Lung (tissue), 12 donors: ENCODE measurements around the gene LIMK1. TPM values are rescaled to one million over a fixed set of nuclear protein-coding genes. Genes with fewer than 3 reads are reported as not detected.

Experiments used
- ATAC-seq: fragments of 200-7000 bp; cut with Tn5 transposase; one replicate; pipeline ENCODE4 v1.9.1; 2020; ENCODE audit warnings: moderate number of reproducible peaks; ENCODE audit not compliant: insufficient read depth, low FRiP score
- DNase-seq, 3 donors: peaks; one replicate each; pipeline ENCODE4 v3.0.0-alpha.2; 2013 to 2017
- H3K27ac ChIP-seq, 2 donors: one replicate each; pipeline ENCODE4 v1.5.1; 2013; ENCODE audit warnings: mild to moderate bottlenecking in 2 of 2, moderate library complexity in 2 of 2, control low read depth in 1 of 2, inconsistent platforms in 1 of 2, low read depth in 1 of 2, low read length in 1 of 2
- H3K27me3 ChIP-seq, 3 donors: one replicate each; pipeline ENCODE4 v1.5.1; 2013; ENCODE audit warnings: low read length in 2 of 3; ENCODE audit not compliant: control insufficient read depth in 3 of 3, insufficient read depth in 3 of 3
- H3K36me3 ChIP-seq, 4 donors: one replicate each; pipeline ENCODE4 v1.5.1; 2013; ENCODE audit warnings: low read length in 4 of 4, mild to moderate bottlenecking in 1 of 4, moderate library complexity in 1 of 4; ENCODE audit not compliant: control insufficient read depth in 4 of 4, insufficient read depth in 4 of 4
- H3K4me1 ChIP-seq, 5 donors: one replicate each; pipeline ENCODE4 v1.5.1; 2013; ENCODE audit warnings: low read length in 5 of 5, mild to moderate bottlenecking in 2 of 5, moderate library complexity in 1 of 5; ENCODE audit not compliant: control insufficient read depth in 5 of 5, insufficient read depth in 5 of 5
- H3K4me3 ChIP-seq: one replicate; pipeline ENCODE4 v1.5.1; 2013; ENCODE audit warnings: mild to moderate bottlenecking, control low read depth, moderate library complexity
- H3K9ac ChIP-seq, 2 donors: one replicate each; pipeline ENCODE4 v1.5.1; 2013; ENCODE audit warnings: low read length in 2 of 2, control low read depth in 1 of 2; ENCODE audit not compliant: insufficient read depth in 1 of 2
- H3K9me3 ChIP-seq, 4 donors: one replicate each; pipeline ENCODE4 v1.5.1; 2013; ENCODE audit warnings: low read length in 3 of 4, mild to moderate bottlenecking in 1 of 4, moderate library complexity in 1 of 4; ENCODE audit not compliant: control insufficient read depth in 4 of 4, insufficient read depth in 3 of 4
- WGBS, 2 donors: extraction: QIAGEN DNeasy Blood & Tissue Kit; methylation state at CpG; one replicate each; pipeline ENCODE4 v1.1.7; 2013; 5-methylcytosine and 5-hydroxymethylcytosine counted together
- polyA plus RNA-seq, 2 donors: library from polyadenylated mRNA; stranded (reverse); fragments of 200-250 nt; gene quantifications; one replicate each; pipeline ENCODE4 v1.2.1, GENCODE V29; 2013
- total RNA-seq, 2 donors: library from RNA; depleted of rRNA in 1 of 2; stranded (reverse); fragments of >200 nt in 1 of 2; gene quantifications; one replicate each; pipeline ENCODE4 v1.2.1, GENCODE V29; 2014 to 2021
- TF ChIP-seq, protein P1 (sequence below): IDR thresholded peaks from 2 replicates; pipeline ENCODE4 v1.5.1; 2012; ENCODE audit warnings: mild to moderate bottlenecking; ENCODE audit errors: control extremely low read depth, extremely low read depth
- donor health status: control.
- donor health status: control.
- donor health status: Bipolar disorder and iron deficiency.
- donor health status: healthy.
- donor health status: DM: yes; HTN: yes; CAD: no.

Gene LIMK1
- total and polyA plus RNA-seq, 4 donors: 11.2 to 41.0 (median 17.3) TPM

DNA sequence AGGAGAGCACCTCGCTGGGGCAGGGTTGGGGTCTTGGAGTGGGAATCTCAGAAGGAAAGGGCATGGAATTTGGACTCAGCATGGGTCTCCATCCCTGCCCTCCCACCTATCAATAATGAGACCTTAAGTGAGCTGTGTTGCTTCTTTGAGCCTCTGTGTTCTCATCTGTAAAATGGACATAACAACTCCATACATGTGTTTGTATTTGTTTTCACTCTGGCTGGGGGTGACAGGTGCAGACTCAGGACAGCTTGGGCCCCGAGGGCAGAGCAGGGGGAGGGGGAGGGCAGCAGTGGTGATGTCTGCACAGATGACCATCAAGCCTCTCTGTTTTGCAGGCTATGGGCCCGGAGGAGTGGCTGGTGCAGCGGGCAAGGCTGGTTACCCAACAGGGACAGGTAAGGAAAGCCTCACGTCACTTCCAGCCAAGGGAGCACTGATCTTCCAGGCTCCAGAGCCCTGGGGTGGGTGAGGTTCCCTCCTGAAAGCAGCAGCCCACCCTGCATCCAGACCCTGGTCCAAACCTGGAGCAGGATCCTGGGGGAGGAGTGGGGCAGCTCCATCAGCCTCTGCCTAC, 35.7 kb upstream of the LIMK1 start:
- TF ChIP-seq, protein P1, sequence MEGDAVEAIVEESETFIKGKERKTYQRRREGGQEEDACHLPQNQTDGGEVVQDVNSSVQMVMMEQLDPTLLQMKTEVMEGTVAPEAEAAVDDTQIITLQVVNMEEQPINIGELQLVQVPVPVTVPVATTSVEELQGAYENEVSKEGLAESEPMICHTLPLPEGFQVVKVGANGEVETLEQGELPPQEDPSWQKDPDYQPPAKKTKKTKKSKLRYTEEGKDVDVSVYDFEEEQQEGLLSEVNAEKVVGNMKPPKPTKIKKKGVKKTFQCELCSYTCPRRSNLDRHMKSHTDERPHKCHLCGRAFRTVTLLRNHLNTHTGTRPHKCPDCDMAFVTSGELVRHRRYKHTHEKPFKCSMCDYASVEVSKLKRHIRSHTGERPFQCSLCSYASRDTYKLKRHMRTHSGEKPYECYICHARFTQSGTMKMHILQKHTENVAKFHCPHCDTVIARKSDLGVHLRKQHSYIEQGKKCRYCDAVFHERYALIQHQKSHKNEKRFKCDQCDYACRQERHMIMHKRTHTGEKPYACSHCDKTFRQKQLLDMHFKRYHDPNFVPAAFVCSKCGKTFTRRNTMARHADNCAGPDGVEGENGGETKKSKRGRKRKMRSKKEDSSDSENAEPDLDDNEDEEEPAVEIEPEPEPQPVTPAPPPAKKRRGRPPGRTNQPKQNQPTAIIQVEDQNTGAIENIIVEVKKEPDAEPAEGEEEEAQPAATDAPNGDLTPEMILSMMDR: no peak
- DNase-seq (no peak), ATAC-seq (no peak)
- Histone ChIP-seq H3K27ac (no peak overlapping the region), H3K36me3 (peaks cover 0 to 50% (median 29%) of the 10 kb centered on the region in 4 donors), H3K4me1 (peaks cover 0 to 20% (median 5%) of the 10 kb centered on the region in 5 donors), H3K4me3 (no peak overlapping the region), H3K9ac (no peak overlapping the region), H3K9me3 (no peaks in the 10 kb centered on the region), H3K27me3 (no peaks in the 10 kb centered on the region)
- WGBS, 2 donors: 86 to 91% methylated on average over 5 of the region's 5 CpGs

DNA sequence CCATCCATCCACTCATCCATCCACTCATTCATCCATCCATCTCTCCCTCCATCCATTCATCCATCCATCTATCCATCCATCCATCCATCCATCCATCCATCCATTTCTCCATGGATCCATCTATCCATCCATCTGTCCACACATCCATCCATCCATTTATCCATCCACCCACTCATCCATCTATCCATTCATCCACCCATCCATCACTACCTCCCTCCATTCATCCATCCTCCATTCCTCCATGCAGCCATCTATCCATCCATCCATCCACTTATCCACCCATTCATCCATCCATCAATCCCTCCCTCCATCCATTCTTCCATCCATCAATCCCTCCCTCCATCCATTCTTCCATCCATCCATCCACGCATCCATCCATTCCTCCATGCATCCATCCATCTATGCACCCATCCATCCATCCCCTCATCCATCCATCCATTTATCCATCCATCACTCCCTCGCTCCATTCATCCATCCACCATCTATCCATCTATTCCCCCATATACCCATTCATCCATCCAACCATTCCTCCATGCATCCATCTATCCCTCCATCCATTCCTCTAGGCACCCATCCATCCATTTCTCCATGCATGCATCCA, 34.5 kb upstream of the LIMK1 start:
- ATAC-seq (no peak), DNase-seq (no peak)
- H3K27me3 ChIP-seq: no peaks in the 10 kb centered on the region
- TF ChIP-seq, protein P1: no peak
- H3K4me3 ChIP-seq: no peak overlapping the region
- H3K4me1 ChIP-seq: peaks cover 0 to 14% (median 4%) of the 10 kb centered on the region in 5 donors
- WGBS, 2 donors: 96 to 98% methylated on average over 2 of the region's 2 CpGs
- H3K9ac ChIP-seq: no peak overlapping the region
- H3K27ac ChIP-seq: no peak overlapping the region
- peaks cover 0 to 50% (median 27%) of the 10 kb centered on the region in 4 donors for H3K36me3 ChIP-seq
- no peaks in the 10 kb centered on the region for H3K9me3 ChIP-seq

GRCh38 chr7:74049997-74050798, 33.4 kb upstream of the LIMK1 start:
- H3K36me3 ChIP-seq: peaks cover 0 to 46% (median 28%) of the 10 kb centered on the region in 4 donors
- no peaks in the 10 kb centered on the region for H3K9me3 ChIP-seq
- ATAC-seq: no peak
- H3K9ac ChIP-seq: no peak overlapping the region
- TF ChIP-seq, protein P1: no peak
- no peaks in the 10 kb centered on the region for H3K27me3 ChIP-seq
- WGBS, 2 donors: 77 to 92% methylated on average over 3 of the region's 3 CpGs
- no peak for DNase-seq
- no peak overlapping the region for H3K4me3 ChIP-seq
- peaks cover 0 to 14% (median 4%) of the 10 kb centered on the region in 5 donors for H3K4me1 ChIP-seq
- H3K27ac ChIP-seq: no peak overlapping the region
